GM12874 (cell line): ENCODE measurements around the gene ZBTB37.

Source experiments
- TF ChIP-seq, protein P1 (sequence below): IDR thresholded peaks from 2 replicates; pipeline ENCODE4 v1.5.1; 2011; ENCODE audit warnings: low read depth, mild to moderate bottlenecking, control low read depth, low read length, moderate library complexity; ENCODE audit not compliant: insufficient read depth

ZBTB37 gene

DNA sequence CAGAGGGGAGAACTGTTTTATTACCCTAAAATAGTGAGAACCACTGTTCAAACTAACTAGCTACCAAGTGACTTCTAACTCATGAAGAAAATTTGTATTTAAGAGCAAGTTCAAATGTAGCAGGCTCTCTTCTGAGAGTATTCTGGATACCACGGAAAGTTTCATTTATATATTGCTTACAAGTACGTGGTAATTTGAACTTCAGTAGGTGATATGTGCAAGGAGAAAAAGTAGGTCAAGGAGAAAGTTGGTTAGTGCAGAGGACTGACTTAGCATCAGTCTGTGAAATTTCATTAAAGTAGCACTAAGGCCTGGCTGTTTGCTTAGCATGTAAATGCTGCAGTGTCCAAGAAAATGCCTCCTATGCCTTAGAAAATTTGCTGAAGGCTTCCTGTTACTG, 32.2 kb downstream of the ZBTB37 start:
- TF ChIP-seq, protein P1, sequence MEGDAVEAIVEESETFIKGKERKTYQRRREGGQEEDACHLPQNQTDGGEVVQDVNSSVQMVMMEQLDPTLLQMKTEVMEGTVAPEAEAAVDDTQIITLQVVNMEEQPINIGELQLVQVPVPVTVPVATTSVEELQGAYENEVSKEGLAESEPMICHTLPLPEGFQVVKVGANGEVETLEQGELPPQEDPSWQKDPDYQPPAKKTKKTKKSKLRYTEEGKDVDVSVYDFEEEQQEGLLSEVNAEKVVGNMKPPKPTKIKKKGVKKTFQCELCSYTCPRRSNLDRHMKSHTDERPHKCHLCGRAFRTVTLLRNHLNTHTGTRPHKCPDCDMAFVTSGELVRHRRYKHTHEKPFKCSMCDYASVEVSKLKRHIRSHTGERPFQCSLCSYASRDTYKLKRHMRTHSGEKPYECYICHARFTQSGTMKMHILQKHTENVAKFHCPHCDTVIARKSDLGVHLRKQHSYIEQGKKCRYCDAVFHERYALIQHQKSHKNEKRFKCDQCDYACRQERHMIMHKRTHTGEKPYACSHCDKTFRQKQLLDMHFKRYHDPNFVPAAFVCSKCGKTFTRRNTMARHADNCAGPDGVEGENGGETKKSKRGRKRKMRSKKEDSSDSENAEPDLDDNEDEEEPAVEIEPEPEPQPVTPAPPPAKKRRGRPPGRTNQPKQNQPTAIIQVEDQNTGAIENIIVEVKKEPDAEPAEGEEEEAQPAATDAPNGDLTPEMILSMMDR = no peak

DNA sequence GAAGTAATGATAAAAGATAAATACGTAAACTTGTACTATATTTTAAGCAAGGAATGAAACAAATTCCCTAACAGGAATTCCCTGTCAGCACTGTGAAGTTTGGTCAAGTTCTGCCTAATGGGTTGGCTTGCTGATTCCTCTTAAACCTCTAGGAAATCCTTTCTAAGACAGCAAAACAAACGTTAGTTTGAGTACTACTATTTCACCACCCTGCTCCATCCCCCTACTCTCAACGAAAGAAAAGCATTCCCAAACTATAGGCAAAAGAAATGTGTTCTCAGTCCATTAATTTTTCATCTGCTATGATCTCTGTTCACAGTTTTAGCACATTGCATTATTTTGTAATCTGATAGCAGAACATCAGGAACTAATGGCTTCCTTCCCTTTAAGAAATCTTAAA, 32.8 kb downstream of the ZBTB37 start:
- TF ChIP-seq, protein P1 = no peak

DNA sequence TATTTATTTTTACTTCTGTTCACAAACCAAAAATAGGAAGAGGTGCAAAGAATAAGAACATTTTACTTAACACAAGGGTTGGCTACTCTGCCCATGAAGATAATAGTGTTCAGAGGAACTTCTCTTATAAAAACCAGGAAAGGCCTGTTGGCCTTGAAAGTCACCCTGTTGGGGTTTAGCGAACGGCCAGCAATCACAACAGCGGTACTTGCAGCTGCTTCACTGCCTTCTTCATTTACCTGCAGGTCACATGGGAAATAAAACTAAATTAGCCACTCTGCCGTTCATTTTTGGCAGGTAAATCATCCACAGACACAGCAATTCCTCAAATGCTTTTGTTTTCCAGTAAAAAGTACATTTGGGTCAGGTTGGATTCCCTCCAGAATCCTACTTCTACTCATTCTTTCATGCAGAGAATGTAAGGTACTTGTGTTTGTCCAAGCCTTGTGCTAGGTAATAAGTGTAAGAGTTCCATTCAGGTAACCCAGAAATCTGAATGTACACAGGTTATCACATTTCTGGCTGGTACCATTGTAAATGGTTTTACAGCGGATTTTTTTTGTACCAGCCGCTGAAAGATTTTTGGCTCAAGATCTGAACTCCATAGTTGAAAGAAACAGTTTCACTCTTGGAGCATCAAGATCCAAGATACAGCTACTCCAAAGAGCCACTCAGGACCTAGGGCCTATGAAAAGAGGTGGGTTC, 35.8 kb downstream of the ZBTB37 start:
- TF ChIP-seq, protein P1 = no peak

DNA sequence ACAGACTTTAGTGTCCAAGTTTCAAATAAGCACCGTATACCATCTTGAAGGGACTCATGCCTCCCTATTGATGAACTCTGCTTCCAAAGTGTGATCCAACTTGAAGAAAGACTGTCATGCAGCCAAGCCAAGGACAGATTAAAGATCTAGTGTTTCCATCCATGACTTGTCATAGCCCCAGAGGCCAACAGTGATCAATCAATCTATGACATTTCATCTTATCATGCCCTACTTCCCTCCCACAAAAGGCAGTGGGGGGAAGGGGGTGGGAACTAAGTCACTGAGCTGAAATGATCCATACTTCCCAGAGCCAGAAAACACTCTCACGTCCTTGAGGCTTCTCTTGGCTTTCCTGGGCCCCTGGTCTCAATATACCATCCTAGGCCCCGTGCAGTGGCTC, 44.9 kb downstream of the ZBTB37 start:
- TF ChIP-seq, protein P1 = no peak

DNA sequence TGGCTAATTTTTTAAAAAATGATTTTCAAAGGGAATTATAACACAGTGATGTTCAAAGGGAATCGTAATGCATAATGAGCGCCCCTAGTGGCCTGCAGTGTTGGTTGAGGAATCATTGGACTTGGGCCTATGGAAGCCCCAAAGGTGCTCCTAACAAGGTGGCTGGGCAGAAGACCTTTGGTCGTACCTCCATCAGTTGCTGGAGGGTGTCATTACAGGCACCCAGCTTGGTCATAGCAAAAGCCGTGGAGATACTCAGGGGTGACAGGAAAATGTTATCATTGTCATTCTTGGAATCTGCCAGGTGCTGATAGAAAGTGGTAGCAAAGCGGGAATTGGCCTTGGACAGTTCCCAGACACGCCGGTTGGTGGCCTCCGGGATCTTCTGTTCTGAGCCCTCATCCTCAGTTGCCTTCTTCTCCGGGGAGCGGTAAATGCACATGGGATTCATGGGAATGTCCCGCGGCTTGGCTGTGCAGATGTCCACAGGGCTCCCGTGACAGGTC, 46.2 kb downstream of the ZBTB37 start:
- TF ChIP-seq, protein P1 = peak; percentile 73

DNA sequence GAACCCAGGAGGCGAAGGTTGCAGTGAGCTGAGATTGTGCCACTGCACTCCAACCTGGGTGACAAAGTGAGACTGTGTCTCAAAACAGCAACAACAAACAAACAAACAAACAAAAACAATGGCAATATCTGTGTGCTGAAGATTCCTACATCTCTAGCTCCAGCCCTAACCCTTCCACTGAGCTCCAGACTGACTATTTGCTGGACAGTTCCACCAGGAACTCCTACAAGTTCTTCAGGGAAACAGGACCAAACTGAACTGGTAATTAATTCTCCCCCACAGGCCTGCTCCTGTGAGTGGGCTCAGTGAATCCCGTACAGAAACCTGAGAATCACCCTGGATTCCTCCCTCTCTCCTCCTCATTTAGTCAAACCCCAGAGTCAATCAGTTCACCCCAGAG, 47.4 kb downstream of the ZBTB37 start:
- TF ChIP-seq, protein P1 = no peak

DNA sequence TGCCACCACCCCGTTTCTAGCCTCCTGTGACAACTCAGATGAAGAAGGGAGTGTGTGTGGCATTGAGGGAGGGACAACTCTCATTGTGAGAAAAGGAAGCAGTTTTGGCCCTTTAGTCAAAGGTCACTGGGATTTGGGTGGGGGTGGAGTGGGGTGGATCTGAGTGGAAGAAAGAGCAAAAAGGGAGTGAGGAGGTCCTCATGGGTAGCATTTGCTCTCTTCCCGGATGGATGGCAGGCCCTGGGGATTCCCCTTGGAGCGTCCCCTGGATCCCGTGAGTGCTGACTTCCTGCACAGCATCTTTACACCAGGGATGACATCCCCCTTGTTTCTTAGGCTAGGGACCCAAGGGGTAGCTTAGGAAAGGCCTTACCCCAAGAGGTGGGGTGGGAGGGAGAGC, 48.5 kb downstream of the ZBTB37 start:
- TF ChIP-seq, protein P1 = no peak

DNA sequence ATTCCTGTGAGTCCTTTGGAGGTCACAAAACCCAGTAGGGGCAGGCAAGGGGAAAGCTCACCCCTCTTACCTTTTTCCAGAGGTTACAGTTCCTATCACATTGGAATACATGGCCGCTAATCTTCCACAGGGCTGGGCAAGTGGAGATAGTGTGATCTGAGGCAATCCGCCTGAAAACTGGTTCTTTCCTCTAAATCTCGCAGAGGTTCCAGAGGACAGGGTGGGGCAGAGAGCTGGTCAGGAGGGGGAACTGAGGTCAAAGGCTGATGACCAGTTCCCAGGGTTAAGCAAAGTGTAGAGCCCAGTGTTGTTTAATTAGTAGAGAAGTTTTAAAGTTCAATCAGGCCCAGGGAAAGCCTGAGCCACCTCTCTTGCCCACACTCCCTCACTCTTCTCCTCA, 49.0 kb downstream of the ZBTB37 start, which contains the start of gene SERPINC1:
Gene SERPINC1 (minus strand): TSS at position 179 of the 400 bp plus-strand sequence. CDS start 68 bp downstream, at position 111.
- TF ChIP-seq, protein P1 = no peak
